PC-3 (cell line): ENCODE measurements around the gene PDE11A. TPM values are rescaled to one million over a fixed set of nuclear protein-coding genes. Genes with fewer than 3 reads are reported as not detected.

Experiments
- ATAC-seq: fragments of 200-7000 bp; cut with Tn5 transposase; 2 replicates; pipeline ENCODE4 v1.9.1; 2020; ENCODE audit warnings: mild to moderate bottlenecking, moderate library complexity
- BruUV-seq: library from RNA; stranded (reverse); fragments of 400-500 nt; replicated peaks from 2 replicates; lab custom pipeline; 2021; lab: Mats Ljungman, UMichigan
- CTCF ChIA-PET: fragments of 300-600 bp; sonication (Branson Sonifier 250); formaldehyde crosslinking; loops from one replicate; lab custom pipeline; 2022; ENCODE audit warnings: antibody characterized with exemption; lab: Charles Lee
- POLR2A ChIA-PET: fragments of 300-600 bp; sonication (Branson Sonifier 250); formaldehyde crosslinking; loops from one replicate; lab custom pipeline; 2022; ENCODE audit warnings: antibody characterized with exemption; ENCODE audit not compliant: unreplicated experiment; lab: Charles Lee
- DNase-seq: peaks from one replicate; pipeline ENCODE4 v3.0.0-alpha.2; 2015
- H2AFZ ChIP-seq: fragments of 300-600 bp; sonication (generic); 2 replicates; pipeline ENCODE4 v1.6.0; 2016; ENCODE audit warnings: antibody characterized with exemption, low read length
- H3F3A ChIP-seq: fragments of 300-600 bp; sonication (generic); one replicate; pipeline ENCODE4 v1.6.0; 2017; ENCODE audit warnings: antibody characterized with exemption, low read length, control low read depth, mild to moderate bottlenecking; ENCODE audit not compliant: unreplicated experiment
- H3K27ac ChIP-seq: fragments of 300-600 bp; sonication (generic); 2 replicates; pipeline ENCODE4 v1.5.1; 2016; ENCODE audit warnings: mild to moderate bottlenecking, low read length
- H3K27me3 ChIP-seq: fragments of 300-600 bp; sonication (generic); 2 replicates; pipeline ENCODE4 v1.6.1; 2016; ENCODE audit warnings: low read length, mixed read lengths
- H3K36me3 ChIP-seq: fragments of 300-600 bp; sonication (generic); 2 replicates; pipeline ENCODE4 v1.6.1; 2016; ENCODE audit warnings: low read depth, mixed run types, low read length, mixed read lengths
- H3K4me1 ChIP-seq: fragments of 300-600 bp; sonication (generic); 2 replicates; pipeline ENCODE4 v1.5.1; 2016; ENCODE audit warnings: low read length; ENCODE audit not compliant: insufficient read depth
- H3K4me2 ChIP-seq: fragments of 300-600 bp; sonication (generic); 2 replicates; pipeline ENCODE4 v1.6.0; 2016; ENCODE audit warnings: low read length
- H3K4me3 ChIP-seq: fragments of 300-600 bp; sonication (generic); 2 replicates; pipeline ENCODE4 v1.5.1; 2016; ENCODE audit warnings: mild to moderate bottlenecking, low read length, mixed read lengths
- H3K79me2 ChIP-seq: fragments of 300-600 bp; sonication (generic); 2 replicates; pipeline ENCODE4 v1.6.1; 2017; ENCODE audit warnings: low read length, mixed read lengths
- H3K9ac ChIP-seq: fragments of 300-600 bp; sonication (generic); 2 replicates; pipeline ENCODE4 v1.6.0; 2016; ENCODE audit warnings: mild to moderate bottlenecking, low read length
- H3K9me2 ChIP-seq: fragments of 300-600 bp; sonication (generic); replicated peaks from 2 replicates; pipeline ENCODE4 v1.6.1; 2016; ENCODE audit warnings: mixed run types, low read length, mixed read lengths
- H3K9me3 ChIP-seq: fragments of 300-600 bp; sonication (generic); 2 replicates; pipeline ENCODE4 v1.6.1; 2016; ENCODE audit warnings: low read length, mixed read lengths
- H4K20me1 ChIP-seq: fragments of 300-600 bp; sonication (generic); 2 replicates; pipeline ENCODE4 v1.6.1; 2016; ENCODE audit warnings: low read length, mixed read lengths
- CTCF ChIP-seq: fragments of 300-600 bp; sonication (generic); conservative IDR thresholded peaks from 2 replicates; pipeline ENCODE4 v1.5.1; 2017; ENCODE audit warnings: antibody characterized with exemption, low read depth, mild to moderate bottlenecking, low read length
- EZH2 ChIP-seq: fragments of 300-600 bp; sonication (generic); IDR thresholded peaks from one replicate; pipeline ENCODE4 v1.6.1; 2017; ENCODE audit warnings: antibody characterized with exemption, mild to moderate bottlenecking, low read length; ENCODE audit not compliant: unreplicated experiment
- EZH2phosphoT487 ChIP-seq: fragments of 300-600 bp; sonication (generic); IDR thresholded peaks from 2 replicates; pipeline ENCODE4 v1.6.1; 2018; ENCODE audit warnings: mild to moderate bottlenecking, antibody characterized with exemption, low read length, borderline replicate concordance
- intact Hi-C: fragments of 100-400 bp; cut with micrococcal nuclease; formaldehyde crosslinking; loops from 2 replicates; pipeline ENCODE4 v1.9.0; 2023
- total RNA-seq: library from RNA; depleted of rRNA; stranded (reverse); fragments of >200 nt; gene quantifications from 2 replicates; pipeline ENCODE4 v1.2.3, GENCODE V29; 2014

Gene PDE11A
- total RNA-seq, 1 experiment from 2014 or later, result 0.15 TPM

GRCh38 chr2:177902395-177903163, 170.0 kb downstream of the PDE11A start:
- Histone ChIP-seq H3K27me3 (no peaks in the 10 kb centered on the region), H3F3A (no peaks in the 10 kb centered on the region), H3K9ac (no peak overlapping the region), H3K79me2 (no peaks in the 10 kb centered on the region), H2AFZ (no peak overlapping the region), H3K4me3 (no peak overlapping the region), H3K9me3 (no peaks in the 10 kb centered on the region), H3K9me2 (no peaks in the 10 kb centered on the region), H3K4me1 (no peaks in the 10 kb centered on the region), H3K36me3 (no peaks in the 10 kb centered on the region), H4K20me1 (no peaks in the 10 kb centered on the region), H3K4me2 (no peak overlapping the region), H3K27ac (no peak overlapping the region)
- ChIA-PET CTCF (no interaction called here), POLR2A (no interaction called here)
- ATAC-seq (no peak), DNase-seq (no peak)
- intact Hi-C loops, result loop anchor here (10.0 kb wide), 1 partner anchor 512 kb away; no protein-coding TSS in a partner anchor
- no peak for TF ChIP-seq CTCF
- TF ChIP-seq EZH2, result no peak
- no peak for TF ChIP-seq EZH2phosphoT487
- no TSS peak for BruUV-seq

GRCh38 chr2:177900082-177900481, 172.5 kb downstream of the PDE11A start:
- POLR2A ChIA-PET, result no interaction called here
- Histone ChIP-seq H3K79me2 (no peaks in the 10 kb centered on the region), H3F3A (no peaks in the 10 kb centered on the region), H3K4me1 (no peaks in the 10 kb centered on the region), H2AFZ (no peak overlapping the region), H3K9me2 (no peaks in the 10 kb centered on the region), H3K27me3 (no peaks in the 10 kb centered on the region), H4K20me1 (no peaks in the 10 kb centered on the region), H3K9ac (no peak overlapping the region), H3K4me3 (no peak overlapping the region), H3K27ac (no peak overlapping the region), H3K4me2 (no peak overlapping the region), H3K9me3 (no peaks in the 10 kb centered on the region), H3K36me3 (no peaks in the 10 kb centered on the region)
- CTCF ChIA-PET, result no interaction called here
- peak; percentile 5 for DNase-seq
- intact Hi-C loops, result loop anchor here (10.0 kb wide), 1 partner anchor 515 kb away; no protein-coding TSS in a partner anchor
- TF ChIP-seq EZH2 (no peak), EZH2phosphoT487 (no peak), CTCF (no peak)
- ATAC-seq, result no peak
- BruUV-seq, result no TSS peak

DNA sequence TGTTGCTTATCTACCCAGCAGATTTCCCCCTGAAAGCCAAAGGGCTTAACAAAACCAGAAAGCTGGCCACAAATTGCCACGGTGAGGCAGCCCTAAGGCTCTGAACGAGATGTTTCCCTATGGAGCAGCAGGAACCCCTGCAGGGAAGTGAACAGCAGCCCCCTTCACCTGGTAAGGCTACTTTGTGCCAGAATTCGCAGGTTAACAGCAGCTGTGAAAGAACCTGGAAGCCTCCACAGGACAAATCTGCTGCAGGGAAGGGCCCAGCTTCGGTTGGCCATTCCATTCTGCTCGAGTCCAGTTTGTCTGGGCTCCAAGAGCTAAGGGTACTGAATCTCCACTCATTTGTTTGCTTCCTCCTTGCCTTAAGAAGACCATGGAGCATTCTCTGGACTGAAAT, 175.3 kb downstream of the PDE11A start:
- Histone ChIP-seq H3F3A (no peaks in the 10 kb centered on the region), H3K9me2 (no peaks in the 10 kb centered on the region), H3K79me2 (no peaks in the 10 kb centered on the region), H3K9me3 (no peaks in the 10 kb centered on the region), H3K4me2 (no peak overlapping the region), H3K4me3 (no peak overlapping the region), H4K20me1 (no peaks in the 10 kb centered on the region), H3K27me3 (no peaks in the 10 kb centered on the region), H3K27ac (no peak overlapping the region), H3K36me3 (no peaks in the 10 kb centered on the region), H3K4me1 (no peaks in the 10 kb centered on the region), H3K9ac (no peak overlapping the region), H2AFZ (no peak overlapping the region)
- no peak for DNase-seq
- ChIA-PET CTCF (no interaction called here), POLR2A (no interaction called here)
- intact Hi-C loops, result no loop called here
- TF ChIP-seq EZH2phosphoT487 (no peak), EZH2 (no peak), CTCF (no peak)
- BruUV-seq, result no TSS peak
- ATAC-seq, result no peak
